Embryonic facial prominence (tissue), 1 donor: Measurements from ENCODE around the gene GRK5.

ENCODE experiments used
- DNase-seq: peaks from one replicate; pipeline ENCODE4 v3.0.0-alpha.2; 2016; ENCODE audit errors: extremely low spot score

GRK5 gene

GRCh38 chr10:119341459-119342301 lies 134.3 kb downstream of the GRK5 start:
- DNase-seq, result no peak

GRCh38 chr10:119342335-119342734 lies 135.0 kb downstream of the GRK5 start:
- no peak for DNase-seq

GRCh38 chr10:119343011-119343601 lies 135.7 kb downstream of the GRK5 start:
- DNase-seq, result no peak

GRCh38 chr10:119344381-119344780 lies 137.0 kb downstream of the GRK5 start:
- DNase-seq, result no peak

- no peak for DNase-seq
These were observed 138.9 kb downstream of the GRK5 start for GRCh38 chr10:119346095-119346832.

- DNase-seq, result no peak
These were observed 140.0 kb downstream of the GRK5 start for GRCh38 chr10:119347181-119347974.

- no peak for DNase-seq
These were observed 140.7 kb downstream of the GRK5 start for GRCh38 chr10:119348106-119348505.

- no peak for DNase-seq
These were observed 141.3 kb downstream of the GRK5 start for GRCh38 chr10:119348516-119349240.

- DNase-seq, result no peak
These were observed 142.0 kb downstream of the GRK5 start for GRCh38 chr10:119349341-119349740.

- no peak for DNase-seq
These were observed 142.6 kb downstream of the GRK5 start for GRCh38 chr10:119349937-119350501.

GRCh38 chr10:119350502-119351097 lies 143.2 kb downstream of the GRK5 start:
- DNase-seq, result no peak

GRCh38 chr10:119351189-119351588 lies 143.8 kb downstream of the GRK5 start:
- DNase-seq, result no peak

GRCh38 chr10:119352042-119352441 lies 144.7 kb downstream of the GRK5 start:
- no peak for DNase-seq

GRCh38 chr10:119352807-119353206 lies 145.4 kb downstream of the GRK5 start:
- DNase-seq, result no peak

- no peak for DNase-seq
These were observed 146.1 kb downstream of the GRK5 start for GRCh38 chr10:119353421-119353820.

GRCh38 chr10:119355930-119356329 lies 148.6 kb downstream of the GRK5 start:
- no peak for DNase-seq

GRCh38 chr10:119357412-119358151 lies 150.2 kb downstream of the GRK5 start:
- DNase-seq, result no peak

GRCh38 chr10:119358152-119358512 lies 150.8 kb downstream of the GRK5 start:
- no peak for DNase-seq

GRCh38 chr10:119358567-119358966 lies 151.2 kb downstream of the GRK5 start:
- no peak for DNase-seq

GRCh38 chr10:119359025-119359424 lies 151.7 kb downstream of the GRK5 start:
- no peak for DNase-seq
